Activated CD4-positive, alpha-beta T cell treated with anti-CD3 and anti-CD28 coated beads, Interleukin-2, amount 50 U/mL, for 16 hours (primary cell): Measurements from ENCODE around the gene GTF2F2.
"Not testable (repeated sequence)": the region's sequence is repeated elsewhere in the genome, so short reads cannot be mapped to it uniquely, and the experiment has no call there.

Experiments used
- DNase-seq: peaks from one replicate; pipeline ENCODE4 v3.0.0-alpha.2; 2020

Gene GTF2F2

DNA sequence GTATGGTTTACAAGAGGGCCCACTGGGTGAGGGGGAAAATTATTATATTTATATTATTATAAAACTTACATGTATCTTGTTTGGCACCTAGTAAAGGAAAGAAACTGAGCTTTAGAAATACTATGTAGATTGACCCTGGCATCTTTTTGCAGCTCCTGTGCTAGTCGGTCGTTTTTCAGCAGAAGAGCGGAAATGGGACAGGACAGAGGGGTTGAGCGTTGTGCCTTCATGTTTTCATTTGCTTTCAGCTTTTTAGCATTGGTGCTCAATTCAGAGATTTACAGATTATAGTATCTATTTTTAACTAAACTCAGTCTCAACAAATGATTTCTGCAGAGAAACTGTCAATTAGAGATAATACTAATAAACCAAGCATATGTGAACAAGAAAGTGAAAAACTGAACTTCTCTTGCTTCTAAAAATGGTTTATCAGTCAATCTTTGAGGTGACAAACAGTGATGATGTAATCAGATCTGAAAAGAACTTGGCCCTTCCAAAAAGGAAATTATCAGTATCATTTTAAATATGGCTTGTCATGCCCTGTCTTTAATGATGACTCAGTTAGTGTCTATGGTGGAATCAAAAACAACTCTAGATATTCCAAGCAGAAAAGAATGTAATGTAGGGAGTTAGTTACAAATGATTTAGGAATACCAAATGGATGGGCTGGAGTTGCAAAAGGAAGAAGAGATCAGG lies 137.5 kb downstream of the GTF2F2 start:
- peak; percentile 57 for DNase-seq

DNA sequence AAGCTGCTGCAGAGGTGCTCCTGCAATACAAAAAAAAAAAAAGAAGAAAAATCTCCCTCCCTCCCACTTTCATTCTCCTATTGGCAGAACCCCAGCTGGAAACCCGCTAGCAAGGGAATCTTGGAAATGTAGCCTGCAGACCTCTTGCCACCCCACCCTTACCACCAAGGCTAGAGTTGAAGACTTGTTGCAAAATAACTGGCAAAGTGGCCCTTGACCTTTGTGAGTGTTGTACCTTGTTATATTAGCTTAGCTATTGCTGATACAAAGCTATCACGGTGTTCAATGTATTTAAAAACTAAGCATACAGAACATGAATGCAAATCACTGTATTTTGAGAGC lies 138.0 kb downstream of the GTF2F2 start:
- DNase-seq = no peak

DNA sequence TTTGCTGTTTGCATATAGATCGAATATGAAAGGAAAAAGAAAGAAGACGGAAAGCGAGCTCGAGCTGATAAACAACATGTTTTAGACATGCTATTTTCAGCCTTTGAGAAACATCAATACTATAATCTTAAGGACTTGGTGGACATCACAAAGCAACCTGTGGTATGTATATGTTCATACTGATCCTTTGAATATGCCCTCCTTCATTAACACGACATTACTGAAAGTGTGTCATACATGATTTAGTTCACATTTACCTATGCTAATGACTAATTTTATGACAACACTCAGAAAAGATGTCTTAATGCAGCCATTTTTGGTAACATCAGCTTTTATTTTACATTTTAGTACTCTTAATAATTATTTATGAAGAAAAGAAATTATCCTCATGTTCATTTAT lies 146.9 kb downstream of the GTF2F2 start:
- no peak for DNase-seq

DNA sequence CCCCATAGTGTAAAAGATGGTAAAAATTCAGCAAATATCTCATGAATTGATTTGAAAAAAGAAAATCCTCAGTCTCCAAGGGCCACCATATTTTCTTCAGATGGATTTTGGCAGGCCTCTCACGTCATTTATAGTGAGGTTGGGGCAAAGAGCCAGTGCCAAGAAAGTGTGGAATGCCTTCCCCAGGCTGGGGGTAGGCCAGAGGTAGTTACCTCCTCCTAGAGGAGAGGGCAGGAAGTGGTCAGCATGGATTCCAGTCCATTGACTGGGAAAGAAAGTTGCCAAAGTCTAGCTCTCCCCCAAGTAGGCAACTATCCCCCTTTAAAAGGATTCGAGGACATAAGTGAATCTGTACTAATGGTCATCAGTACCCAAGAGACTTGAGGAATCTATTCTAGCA lies 148.9 kb downstream of the GTF2F2 start:
- no peak for DNase-seq

DNA sequence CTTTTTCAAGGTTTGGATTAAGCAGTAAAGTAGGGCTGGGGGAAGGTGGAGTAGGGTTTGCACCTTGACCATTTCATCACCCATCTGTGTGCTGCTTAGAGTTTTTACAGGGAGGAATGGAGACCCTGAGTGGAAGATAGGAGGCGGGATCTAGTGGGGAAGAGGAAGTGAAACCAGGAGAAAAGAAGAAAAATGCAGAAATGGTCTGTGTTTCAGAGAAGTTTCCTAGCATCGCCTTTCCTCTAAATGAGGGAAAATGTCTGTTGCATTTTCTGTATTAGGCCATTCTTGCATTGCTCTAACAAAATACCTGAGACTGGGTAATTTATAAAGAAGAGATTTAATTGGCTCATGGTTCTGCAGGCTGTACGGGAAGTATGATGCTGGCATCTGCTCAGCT lies 156.6 kb downstream of the GTF2F2 start:
- DNase-seq = no peak

DNA sequence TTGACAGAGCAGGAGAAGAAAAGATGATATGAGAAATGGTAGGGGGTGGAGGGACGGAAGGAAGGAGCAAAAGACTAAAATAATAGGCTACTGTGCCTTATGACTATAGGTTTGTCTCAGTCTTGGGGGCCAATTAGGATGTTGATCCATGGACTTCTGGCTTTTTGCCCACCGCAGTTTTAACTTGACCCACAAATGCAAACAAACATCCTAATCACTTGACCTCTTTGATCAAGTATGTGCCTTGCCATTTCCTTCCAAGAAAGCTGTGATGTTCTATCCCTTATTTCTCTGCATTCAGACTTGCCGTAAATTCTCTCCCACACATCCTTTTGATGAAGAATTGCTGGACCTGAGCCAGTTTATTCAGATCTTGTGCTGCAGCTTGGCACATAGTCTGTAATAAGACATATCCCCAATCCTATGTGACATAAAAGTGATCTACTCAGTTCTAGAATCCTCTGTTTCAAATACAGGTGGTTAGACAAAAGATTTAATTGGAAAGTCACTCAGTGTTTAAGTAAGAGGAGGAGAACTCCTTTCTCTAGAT lies 157.9 kb downstream of the GTF2F2 start:
- no peak for DNase-seq

DNA sequence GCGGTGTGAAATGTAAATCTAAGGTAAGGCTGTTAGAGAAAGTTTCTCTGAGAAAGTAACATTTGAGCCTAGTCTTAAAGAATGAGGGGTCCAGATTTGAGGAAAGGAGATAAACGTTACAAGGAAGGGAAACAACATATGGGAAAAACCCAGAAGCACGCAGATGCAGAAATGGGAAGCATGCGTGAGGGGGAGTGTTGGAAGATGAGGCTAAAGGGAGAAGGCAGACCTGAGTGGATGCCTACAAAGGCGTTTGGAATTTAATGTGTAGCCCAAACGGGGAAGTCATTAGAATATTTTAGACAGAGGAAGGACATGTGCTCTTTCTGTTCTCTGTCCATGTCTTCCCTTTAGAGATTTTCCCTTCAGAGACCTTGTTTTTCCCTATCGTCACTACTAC lies 159.7 kb downstream of the GTF2F2 start:
- DNase-seq = no peak

DNA sequence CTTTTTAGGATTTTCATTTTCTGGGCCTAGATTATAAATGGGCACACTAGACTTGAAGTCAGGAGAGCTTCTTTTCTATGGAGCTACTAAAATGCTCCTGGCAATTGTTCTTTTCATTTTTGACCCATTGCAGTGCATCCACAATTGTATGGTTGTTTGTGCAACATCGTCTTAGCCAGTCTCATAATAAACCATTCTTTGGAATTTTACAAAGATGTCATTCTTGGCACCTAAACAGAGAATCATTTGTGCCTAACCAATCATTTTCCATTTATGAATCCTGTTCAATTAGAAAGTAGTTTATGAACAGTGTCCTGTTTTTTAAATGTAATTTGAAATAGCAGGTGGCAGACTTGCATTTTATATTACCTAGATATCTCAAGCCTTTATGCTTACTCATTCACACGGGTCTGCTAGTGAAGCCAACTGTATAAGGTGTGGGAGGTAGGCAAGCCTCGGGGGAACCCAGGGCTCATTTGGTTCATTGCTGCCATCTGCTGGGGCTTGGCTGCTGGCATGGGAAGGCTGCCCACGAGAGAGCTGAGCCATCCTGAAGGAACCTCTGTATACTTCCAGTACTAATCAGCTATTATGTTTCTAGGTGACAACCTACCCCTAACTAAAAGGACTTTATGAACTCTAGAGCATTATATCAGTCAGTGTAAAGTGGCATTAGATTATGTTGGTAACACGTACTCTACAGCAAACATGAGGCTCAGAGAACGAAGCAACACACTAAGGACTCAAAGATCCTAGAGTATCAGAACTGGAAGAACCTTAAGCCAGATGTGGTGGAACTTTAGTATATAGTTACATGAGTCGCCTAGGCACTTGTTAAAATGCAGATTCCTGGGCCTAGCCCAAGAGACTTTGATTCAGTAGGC lies 160.7 kb downstream of the GTF2F2 start:
- DNase-seq = peak; percentile 56

DNA sequence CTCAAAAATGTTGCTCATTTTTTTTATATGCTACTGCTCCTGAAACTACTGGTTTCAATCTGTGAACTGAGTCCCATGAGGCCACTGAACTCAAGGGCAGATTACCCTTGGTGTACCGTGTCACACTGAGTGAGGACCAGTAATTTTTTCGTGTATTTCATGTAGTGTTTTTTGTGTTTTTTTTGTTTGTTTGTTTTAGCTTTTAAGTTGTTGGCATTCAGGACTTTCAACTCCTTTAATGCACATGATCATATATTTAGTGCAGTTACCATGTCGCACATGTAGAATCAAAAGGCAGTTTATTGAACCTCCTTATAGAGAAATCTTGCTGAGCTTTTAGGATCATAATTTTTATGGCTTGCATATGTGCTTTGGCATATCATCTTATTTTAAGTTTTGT lies 162.7 kb downstream of the GTF2F2 start:
- DNase-seq = no peak

DNA sequence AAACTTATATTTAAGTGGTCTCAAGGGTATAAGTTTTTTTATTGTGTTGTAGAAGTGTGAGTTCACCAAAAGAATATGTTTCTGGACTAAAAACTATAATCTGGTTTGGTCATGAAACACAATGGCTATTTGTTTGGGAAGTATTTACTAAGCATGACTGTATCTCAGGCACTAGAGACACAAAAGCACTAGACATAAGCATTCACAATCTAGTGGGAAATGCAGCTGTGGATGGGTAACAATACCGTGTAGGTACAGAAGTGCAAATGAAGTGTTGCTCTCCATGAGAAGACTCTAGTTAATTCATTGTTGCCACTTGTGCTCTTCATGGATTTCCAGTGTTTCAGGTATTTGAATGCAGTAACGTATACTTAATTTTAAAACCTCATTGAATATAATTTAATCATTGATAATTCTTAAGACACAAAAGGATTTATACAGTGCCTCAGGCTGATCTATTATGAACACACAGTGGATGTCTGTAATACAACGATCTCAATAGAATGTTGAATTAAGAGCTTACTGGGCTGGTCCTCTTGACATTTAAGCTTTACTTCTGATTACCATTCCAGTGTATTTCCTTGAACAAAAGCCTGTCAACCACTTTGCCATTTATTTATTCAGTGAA lies 169.7 kb downstream of the GTF2F2 start:
- no peak for DNase-seq

DNA sequence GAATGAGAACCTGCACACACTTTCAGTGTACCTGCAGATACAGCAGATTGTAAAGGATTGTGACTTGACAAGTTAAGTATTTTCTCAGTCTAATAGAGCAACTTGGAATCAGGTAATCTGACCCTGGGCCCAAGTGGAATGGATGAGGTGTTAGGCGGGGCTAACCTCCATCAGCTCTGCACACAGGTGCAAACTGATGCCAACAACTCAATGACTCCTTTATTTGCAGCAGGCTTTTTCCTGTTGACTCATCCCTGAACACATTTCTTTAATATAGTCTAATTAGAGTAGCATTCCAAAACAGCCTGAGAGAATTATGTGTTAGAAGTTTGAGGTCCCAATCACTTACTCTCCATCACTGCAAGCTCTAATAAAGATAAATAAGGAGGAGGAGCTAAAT lies 171.9 kb downstream of the GTF2F2 start:
- no peak for DNase-seq

DNA sequence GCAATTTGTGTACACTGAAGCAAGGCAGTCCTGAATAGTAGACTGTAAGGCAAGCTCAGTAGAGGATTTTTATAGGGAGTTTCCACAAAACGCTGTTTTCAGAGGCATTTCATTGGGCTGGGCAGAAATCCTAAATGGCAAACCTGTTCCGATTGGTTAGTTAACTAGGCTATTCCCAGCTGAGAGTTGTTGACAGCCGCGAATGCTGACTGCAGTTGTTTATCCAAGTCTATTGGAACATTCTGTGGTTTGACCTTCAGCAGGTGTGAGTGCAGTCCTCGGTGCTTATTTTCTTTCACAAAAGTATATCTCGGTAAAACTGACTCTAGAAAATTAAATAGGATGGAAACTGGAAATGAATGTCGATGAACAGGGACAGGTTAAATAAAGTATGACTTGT lies 175.2 kb downstream of the GTF2F2 start:
- no peak for DNase-seq

DNA sequence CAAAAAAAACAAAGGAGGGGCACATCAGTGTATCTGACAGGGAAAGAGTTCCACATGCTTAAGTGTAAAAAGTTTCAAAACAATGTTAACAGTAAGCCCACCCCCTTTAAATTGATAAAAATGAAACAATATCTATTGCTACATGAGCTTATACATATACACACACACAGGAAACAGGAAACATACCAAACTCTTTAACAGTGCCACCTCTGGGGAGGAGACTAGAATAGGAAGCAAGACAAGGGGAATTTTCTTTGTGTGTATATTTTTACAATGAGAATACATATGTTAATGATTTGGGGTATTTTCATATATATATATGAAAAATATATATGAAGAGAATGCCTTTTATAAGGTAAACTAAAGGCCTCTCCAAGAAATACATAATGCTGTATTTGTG lies 175.9 kb downstream of the GTF2F2 start:
- no peak for DNase-seq

DNA sequence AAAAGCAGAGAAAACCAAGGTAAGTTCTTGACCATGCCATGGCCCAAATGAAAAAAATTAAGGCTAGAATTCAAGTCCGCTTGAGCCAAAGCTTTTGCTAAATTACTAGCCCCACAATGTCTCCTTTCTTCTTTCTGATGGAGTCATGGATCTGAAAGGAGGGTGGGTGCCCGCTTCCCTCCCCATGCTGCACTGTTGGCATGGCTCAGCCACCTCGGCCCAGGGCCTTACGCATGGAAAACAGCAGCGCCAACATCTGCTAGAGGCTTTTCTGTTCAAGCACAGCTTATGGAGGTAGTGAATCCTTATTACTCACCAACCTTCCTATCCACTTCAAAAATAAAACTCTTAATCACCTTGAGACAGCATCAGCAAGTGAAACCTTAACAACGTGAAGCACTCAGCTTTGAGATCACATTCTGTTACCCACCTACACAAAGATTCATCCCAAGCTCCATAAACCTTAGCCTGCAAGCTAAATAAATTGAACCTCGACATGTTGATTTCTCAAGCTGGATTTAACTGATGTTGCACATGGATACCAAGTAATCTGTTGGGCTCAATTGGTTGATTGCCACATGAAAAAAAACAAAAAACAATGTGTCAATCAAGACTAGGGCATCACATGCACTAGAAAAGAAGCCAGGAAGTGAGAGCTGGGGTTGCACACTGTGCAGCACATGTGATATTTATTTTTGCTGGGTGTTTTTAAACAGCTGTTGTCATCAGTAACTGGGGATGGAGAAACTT lies 177.3 kb downstream of the GTF2F2 start:
- DNase-seq = no peak

DNA sequence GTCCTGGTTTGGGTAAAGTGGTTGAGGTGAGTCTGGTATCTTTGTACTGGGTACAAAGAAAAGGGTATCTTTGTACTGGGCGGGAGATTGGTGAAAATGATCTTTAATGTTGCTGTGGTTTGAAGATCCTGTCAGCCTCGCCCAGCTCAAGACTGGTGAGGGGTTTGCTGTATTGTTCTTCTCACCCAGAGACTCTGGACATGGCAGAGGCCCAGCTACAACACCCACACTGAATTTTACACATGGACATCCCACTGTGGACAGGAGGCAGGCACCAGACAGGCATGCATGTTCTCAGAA lies 177.8 kb downstream of the GTF2F2 start:
- DNase-seq = no peak

DNA sequence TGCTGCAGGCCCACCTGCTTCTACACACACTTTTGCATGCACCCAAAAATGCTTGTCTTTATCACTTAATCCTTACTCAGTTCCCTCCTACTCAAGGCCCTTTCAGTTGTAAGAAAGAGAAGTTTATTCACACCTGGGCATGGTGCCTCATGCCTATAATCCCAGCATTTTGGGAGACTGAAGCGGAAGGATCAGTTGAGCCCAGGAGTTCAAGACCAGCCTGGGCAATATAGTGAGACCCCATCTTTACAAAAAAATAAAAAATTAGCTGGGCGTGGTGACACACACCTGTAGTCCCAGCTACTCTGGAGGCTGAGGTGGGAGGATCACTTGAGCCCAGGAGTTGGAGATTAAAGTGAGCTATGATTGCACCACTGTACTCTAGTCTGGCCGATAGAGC lies 178.2 kb downstream of the GTF2F2 start:
- not testable (repeated sequence) for DNase-seq

DNA sequence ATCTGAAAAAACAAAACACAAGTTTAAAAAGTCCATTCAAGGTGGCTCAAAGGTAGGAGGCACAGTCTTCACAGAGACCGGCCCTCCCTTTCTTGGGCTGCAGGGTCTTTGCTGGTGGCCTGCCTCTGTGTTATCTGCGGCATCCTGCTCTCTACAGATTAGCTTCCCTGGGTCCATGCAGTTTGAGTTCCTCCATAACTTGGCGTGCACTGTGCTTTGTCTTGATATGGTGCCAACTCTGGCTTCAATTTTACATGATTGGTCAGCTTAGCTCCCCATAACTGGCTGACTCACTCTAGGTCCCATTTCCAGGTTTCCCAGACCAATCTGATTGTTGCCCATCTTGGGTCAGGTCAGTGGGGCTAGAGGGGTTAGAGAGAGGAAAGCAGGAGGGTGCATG lies 178.9 kb downstream of the GTF2F2 start:
- DNase-seq = no peak

DNA sequence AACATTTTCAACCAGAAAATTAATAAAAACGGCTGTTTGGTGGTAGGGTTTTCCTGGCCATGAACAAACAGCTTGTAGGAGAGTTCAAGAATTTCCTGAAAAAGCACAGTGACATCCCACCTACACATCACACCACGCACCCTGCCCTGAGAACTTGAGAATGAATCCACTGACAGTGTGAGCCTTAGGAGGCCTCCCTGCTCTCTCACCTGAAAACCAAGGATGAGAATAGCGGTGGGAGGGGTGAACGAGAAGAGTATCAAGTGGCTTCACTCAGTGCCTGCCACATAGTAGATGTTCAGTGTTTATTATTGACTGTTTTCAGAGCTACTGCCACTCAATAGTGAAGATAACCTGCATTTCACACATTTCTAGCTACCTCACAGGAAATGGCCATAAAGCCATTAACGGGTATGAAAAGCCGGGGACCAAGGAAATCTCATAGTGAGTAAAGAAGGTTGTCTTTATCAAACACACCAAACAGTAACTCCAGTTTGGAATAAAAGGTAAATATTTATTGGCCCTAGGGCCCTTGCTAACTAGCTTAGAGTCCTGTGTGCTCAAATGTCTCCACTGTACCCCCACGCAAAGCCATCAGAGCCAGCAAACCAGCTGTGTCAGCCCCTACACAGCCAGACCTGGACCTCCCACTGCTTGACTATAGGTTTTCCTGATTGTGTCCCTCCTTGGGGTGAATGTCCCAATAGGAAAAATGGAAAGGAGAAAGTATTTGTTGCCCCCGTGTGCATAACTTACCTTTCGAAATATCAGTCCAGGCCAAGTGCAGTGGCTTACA lies 180.1 kb downstream of the GTF2F2 start:
- no peak for DNase-seq

DNA sequence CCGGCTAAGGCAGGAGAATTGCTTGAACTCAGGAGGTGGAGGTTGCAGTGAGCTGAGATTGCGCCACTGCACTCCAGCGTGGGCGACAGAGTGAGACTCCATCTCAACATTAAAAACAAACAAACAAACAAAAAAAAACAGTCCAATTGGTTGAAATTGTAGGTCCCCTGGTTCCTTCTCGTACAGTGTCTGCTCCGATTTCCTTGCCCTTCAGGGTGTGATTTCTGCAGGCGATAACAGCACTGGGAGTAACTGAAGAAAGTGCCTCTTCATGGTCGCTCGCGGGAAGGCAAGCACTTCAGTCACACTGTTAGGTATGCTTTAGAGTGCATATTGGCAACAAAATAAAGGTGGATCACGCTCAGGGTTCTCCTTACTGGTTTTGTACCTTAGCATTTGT lies 181.0 kb downstream of the GTF2F2 start:
- DNase-seq = no peak

DNA sequence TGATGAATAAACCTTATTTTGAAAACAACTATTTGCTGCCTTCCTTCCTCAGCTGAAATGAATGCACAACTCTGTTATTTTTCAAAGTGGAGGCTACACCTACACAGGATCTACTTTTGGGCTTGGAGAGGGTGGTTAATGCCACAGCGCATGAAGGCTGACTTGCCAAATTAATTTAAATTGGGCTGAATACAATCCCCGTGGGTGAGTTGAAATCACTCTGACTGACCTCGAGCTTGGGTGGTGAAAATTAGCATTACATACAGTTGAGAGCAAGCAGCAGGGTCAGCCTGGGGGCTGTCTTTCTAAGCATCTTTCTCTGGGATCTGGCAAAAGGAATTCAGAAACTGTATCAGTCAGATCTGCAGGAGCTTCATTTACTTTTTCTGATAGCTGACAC lies 182.2 kb downstream of the GTF2F2 start:
- no peak for DNase-seq

DNA sequence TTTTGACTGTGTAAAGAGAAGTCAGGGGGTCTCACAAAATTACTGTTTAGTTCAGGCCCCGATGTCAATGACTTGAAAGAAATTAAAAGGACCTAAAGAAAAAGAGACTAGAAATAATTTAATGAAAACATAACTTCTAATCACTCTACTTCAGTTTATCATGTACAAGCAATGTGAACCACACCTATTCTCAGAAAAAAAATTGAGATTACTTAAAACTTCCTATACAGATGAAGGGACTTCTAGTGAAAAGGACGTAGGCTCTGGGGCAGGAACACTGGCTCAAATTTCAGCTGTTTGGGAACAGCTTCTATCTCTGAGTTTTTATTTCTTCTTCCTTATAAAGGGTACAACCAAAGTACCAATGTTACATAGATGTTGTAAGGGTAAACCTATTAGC lies 182.7 kb downstream of the GTF2F2 start:
- no peak for DNase-seq

DNA sequence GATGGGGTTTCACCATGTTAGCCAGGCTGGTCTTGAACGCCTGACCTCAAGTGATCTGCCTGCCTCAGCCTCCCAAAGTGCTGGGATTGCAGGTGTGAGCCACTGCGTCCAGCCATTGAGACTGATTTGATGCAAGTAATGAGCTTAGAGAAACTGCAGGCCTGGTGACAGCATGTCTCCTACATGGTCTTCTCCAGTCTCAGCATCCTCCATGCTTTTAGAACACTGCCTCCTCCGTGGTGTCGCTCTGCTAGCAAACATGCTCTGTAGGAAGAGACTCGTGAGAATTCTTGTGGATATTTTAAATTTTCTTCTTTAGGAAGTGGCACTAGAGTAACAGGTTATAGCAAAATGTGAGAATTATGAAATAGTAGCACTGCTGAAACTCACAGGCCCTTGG lies 183.6 kb downstream of the GTF2F2 start:
- no peak for DNase-seq

DNA sequence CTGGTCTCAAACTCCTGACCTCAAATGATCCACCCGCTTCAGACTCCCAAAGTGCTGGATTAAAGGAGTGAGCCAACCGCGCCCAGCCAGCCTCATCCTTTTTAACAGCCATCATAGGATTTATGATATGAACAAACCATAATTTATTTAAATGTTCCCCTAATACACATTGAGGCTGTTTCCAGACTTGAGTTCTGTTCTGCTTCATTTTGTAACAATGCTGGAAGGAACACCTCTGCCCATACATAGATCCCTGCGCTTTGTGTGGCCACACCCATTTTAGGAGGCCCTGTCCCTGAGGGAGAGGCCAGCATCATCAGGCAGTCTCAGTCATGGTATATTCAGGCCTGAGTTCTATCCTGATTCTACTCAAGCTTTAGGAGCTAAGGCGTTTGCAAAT lies 184.8 kb downstream of the GTF2F2 start:
- DNase-seq = no peak
